GM12878 (cell line): ENCODE measurements around the gene ARIH2. TPM values are rescaled to one million over a fixed set of nuclear protein-coding genes. Genes with fewer than 3 reads are reported as not detected.

ENCODE experiments used
- ATF7 ChIP-seq: fragments of 450-650 bp; IDR thresholded peaks from 2 replicates; pipeline ENCODE4 v1.6.1; 2016; ENCODE audit warnings: low read depth, mild to moderate bottlenecking
- BACH1 ChIP-seq: fragments of 450-650 bp; IDR thresholded peaks from 2 replicates; pipeline ENCODE4 v1.6.1; 2017; ENCODE audit warnings: mild to moderate bottlenecking, borderline replicate concordance
- CBX5 ChIP-seq: sonication (generic); IDR thresholded peaks from 2 replicates; pipeline ENCODE4 v1.6.1; 2016; ENCODE audit warnings: low read depth, moderate library complexity, mild to moderate bottlenecking, inconsistent platforms
- CREM ChIP-seq: IDR thresholded peaks from 2 replicates; pipeline ENCODE4 v1.6.1; 2014; ENCODE audit warnings: antibody characterized with exemption, low read depth
- EZH2 ChIP-seq: IDR thresholded peaks from 2 replicates; pipeline ENCODE4 v1.6.1; 2012; ENCODE audit warnings: low read depth, mild to moderate bottlenecking, control low read depth, inconsistent platforms, low read length, borderline replicate concordance; ENCODE audit not compliant: control insufficient read depth
- HDAC2 ChIP-seq: fragments of 200-600 bp; sonication (generic); IDR thresholded peaks from 2 replicates; pipeline ENCODE4 v1.6.1; 2017
- IRF4 ChIP-seq: IDR thresholded peaks from 2 replicates; pipeline ENCODE4 v1.6.1; 2011; ENCODE audit warnings: low read depth, low read length
- JUNB ChIP-seq: IDR thresholded peaks from 2 replicates; pipeline ENCODE4 v1.6.1; 2016; ENCODE audit warnings: antibody characterized with exemption, mild to moderate bottlenecking
- KAT2A ChIP-seq: conservative IDR thresholded peaks from 2 replicates; pipeline ENCODE4 v1.6.1; 2011; ENCODE audit warnings: low read depth, low read length; ENCODE audit not compliant: control insufficient read depth
- MEF2A ChIP-seq: IDR thresholded peaks from 2 replicates; pipeline ENCODE4 v1.6.1; 2011; ENCODE audit warnings: low read depth, mild to moderate bottlenecking, low read length, moderate library complexity; ENCODE audit not compliant: insufficient read depth
- MXI1 ChIP-seq: fragments of 150-350 bp; IDR thresholded peaks from 2 replicates; pipeline ENCODE4 v1.6.1; 2011; ENCODE audit warnings: low read depth, mild to moderate bottlenecking, inconsistent platforms, low read length, improper control_type of control experiment
- MYC ChIP-seq: IDR thresholded peaks from 2 replicates; pipeline ENCODE4 v1.6.1; 2011; ENCODE audit warnings: mild to moderate bottlenecking, low read length, moderate library complexity, inconsistent platforms; ENCODE audit not compliant: insufficient read depth, insufficient replicate concordance, insufficient read length, severe bottlenecking
- NFYB ChIP-seq: IDR thresholded peaks from 2 replicates; pipeline ENCODE4 v1.6.1; 2011; ENCODE audit warnings: low read depth, mild to moderate bottlenecking, low read length, improper control_type of control experiment, moderate library complexity; ENCODE audit not compliant: insufficient read depth
- NRF1 ChIP-seq: conservative IDR thresholded peaks from 2 replicates; pipeline ENCODE4 v1.6.1; 2011; ENCODE audit warnings: mild to moderate bottlenecking, low read depth, low read length, improper control_type of control experiment
- POLR2AphosphoS2 ChIP-seq: IDR thresholded peaks from 2 replicates; pipeline ENCODE4 v1.6.1; 2011; ENCODE audit warnings: low read depth, mild to moderate bottlenecking, low read length, improper control_type of control experiment, moderate library complexity
- POU2F2 ChIP-seq: IDR thresholded peaks from 3 replicates; pipeline ENCODE4 v1.6.1; 2011; ENCODE audit warnings: low read depth, mild to moderate bottlenecking, low read length, borderline replicate concordance
- SIN3A ChIP-seq: IDR thresholded peaks from 2 replicates; pipeline ENCODE4 v1.6.1; 2012; ENCODE audit warnings: low read depth, low read length, improper control_type of control experiment
- SREBF1 ChIP-seq: IDR thresholded peaks from 2 replicates; pipeline ENCODE4 v1.6.1; 2012; ENCODE audit warnings: mild to moderate bottlenecking, low read length
- STAT1 ChIP-seq: fragments of 450-650 bp; conservative IDR thresholded peaks from 2 replicates; pipeline ENCODE4 v1.6.1; 2014; ENCODE audit warnings: antibody characterized with exemption, mild to moderate bottlenecking
- TCF7 ChIP-seq: IDR thresholded peaks from 2 replicates; pipeline ENCODE4 v1.6.1; 2014; ENCODE audit warnings: antibody characterized with exemption, borderline replicate concordance
- ZNF384 ChIP-seq: IDR thresholded peaks from 2 replicates; pipeline ENCODE4 v1.6.1; 2012; ENCODE audit warnings: low read depth, mild to moderate bottlenecking, low read length, improper control_type of control experiment, borderline replicate concordance
- ZSCAN29 ChIP-seq: fragments of 450-650 bp; IDR thresholded peaks from 2 replicates; pipeline ENCODE4 v1.6.1; 2017; ENCODE audit warnings: mild to moderate bottlenecking, moderate library complexity
- ZZZ3 ChIP-seq: IDR thresholded peaks from 2 replicates; pipeline ENCODE4 v1.6.1; 2011; ENCODE audit warnings: low read depth; ENCODE audit not compliant: control insufficient read depth, insufficient read length
- polyA plus RNA-seq, 11 experiments: library from polyadenylated mRNA; depleted of rRNA in 4 of 11; unstranded in 6 of 11; stranded (reverse) in 5 of 11; fragments of >200 nt; fragmentation: Nextera tagmentation in 4 of 11; fragmentation: Illumina TruSeq in 1 of 11; extraction: Ambion mirVana in 4 of 11; extraction: Trizol in 1 of 11; gene quantifications; 1 replicate in 1 of 11; 2 replicates in 10 of 11; pipeline versions ENCODE4 v1.2.1 to v1.2.3, GENCODE V29; 2011 to 2016; ENCODE audit warnings: inconsistent platforms in 2 of 11, missing spikeins in 2 of 11, low read depth in 1 of 11
- total RNA-seq, 4 experiments: library from RNA; depleted of rRNA in 3 of 4; stranded (reverse); fragments of >200 nt in 3 of 4; fragmentation: Illumina TruSeq in 1 of 4; extraction: Trizol in 1 of 4; gene quantifications; 2 replicates each; pipeline versions ENCODE4 v1.2.1 to v1.2.3, GENCODE V29; 2013 to 2021
- TF ChIP-seq, protein P1 (sequence below): fragments of 450-650 bp; IDR thresholded peaks from 2 replicates; pipeline ENCODE4 v1.6.1; 2017; ENCODE audit warnings: mild to moderate bottlenecking
- TF ChIP-seq, protein P2 (sequence below): fragments of 450-650 bp; formaldehyde crosslinking; IDR thresholded peaks from 2 replicates; pipeline ENCODE4 v1.5.0; 2022; ENCODE audit warnings: mild to moderate bottlenecking, missing genetic modification characterization
- TF ChIP-seq, protein P3 (sequence below): IDR thresholded peaks from 2 replicates; pipeline ENCODE4 v1.6.1; 2011; ENCODE audit warnings: mild to moderate bottlenecking, low read depth, low read length, moderate library complexity; ENCODE audit not compliant: insufficient replicate concordance

Gene ARIH2
- total and polyA plus RNA-seq, 10 of the 15 experiments (the other 5 are each of a cell fraction or from before 2014, with no cell fraction given), result 18.7 to 74.7 (median 63.7) TPM

DNA sequence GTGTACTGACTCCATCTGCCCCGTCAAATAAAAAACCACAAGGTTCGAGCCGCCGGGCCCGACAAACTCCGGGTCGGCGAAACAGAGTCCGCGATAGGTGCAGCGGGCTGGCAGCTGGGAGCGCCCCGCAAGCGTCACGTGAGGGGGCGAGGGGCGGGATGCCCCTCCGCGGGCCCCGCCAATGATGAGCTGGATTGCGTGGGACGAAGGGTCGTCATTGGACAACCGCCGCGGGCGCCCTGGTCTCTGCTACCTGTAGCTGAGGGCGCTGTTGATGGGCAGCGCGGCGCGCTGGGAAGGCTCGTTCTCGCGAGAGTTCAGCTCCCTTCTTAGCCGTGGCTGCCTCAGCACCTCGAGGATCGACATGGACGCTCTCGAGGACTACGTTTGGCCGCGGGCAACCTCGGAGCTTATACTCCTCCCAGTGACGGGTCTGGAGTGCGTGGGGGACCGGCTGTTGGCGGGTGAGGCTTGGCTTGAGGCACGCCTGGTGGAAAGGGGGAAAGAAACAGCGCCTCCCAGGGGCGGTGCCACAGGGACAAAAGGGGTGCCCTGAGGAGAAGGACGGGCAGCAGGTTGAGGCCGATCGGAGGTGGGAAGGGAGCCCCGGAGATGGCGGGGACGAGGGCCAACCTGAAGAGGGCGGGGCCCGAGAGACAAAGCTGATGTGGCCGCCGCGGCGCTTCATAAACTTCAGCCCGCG lies 88.6 kb downstream of the ARIH2 start, which contains the start of gene WDR6 (continued):
- TF ChIP-seq BACH1 (peak; percentile 25; the same call in 1 of the 2 replicates), NRF1 (no peak), CREM (peak; percentile 71), JUNB (no peak), TCF7 (no peak), SIN3A (0 out of 2 replicates have a peak, but pooled peaks have one; percentile 46), ZSCAN29 (no peak), MYC (no peak), IRF4 (no peak), KAT2A (no peak), ATF7 (peak; percentile 36; the same call in 1 of the 2 replicates), MXI1 (peak; percentile 86), POLR2AphosphoS2 (peak; percentile 96; the same call in 1 of the 2 replicates), SREBF1 (no peak), STAT1 (no peak; the same call in 1 of the 2 replicates), MEF2A (no peak), CBX5 (no peak), POU2F2 (peak; percentile 80), ZZZ3 (no peak), ZNF384 (no peak), NFYB (peak; percentile 93), EZH2 (no peak), HDAC2 (no peak)
- TF ChIP-seq, protein P1, sequence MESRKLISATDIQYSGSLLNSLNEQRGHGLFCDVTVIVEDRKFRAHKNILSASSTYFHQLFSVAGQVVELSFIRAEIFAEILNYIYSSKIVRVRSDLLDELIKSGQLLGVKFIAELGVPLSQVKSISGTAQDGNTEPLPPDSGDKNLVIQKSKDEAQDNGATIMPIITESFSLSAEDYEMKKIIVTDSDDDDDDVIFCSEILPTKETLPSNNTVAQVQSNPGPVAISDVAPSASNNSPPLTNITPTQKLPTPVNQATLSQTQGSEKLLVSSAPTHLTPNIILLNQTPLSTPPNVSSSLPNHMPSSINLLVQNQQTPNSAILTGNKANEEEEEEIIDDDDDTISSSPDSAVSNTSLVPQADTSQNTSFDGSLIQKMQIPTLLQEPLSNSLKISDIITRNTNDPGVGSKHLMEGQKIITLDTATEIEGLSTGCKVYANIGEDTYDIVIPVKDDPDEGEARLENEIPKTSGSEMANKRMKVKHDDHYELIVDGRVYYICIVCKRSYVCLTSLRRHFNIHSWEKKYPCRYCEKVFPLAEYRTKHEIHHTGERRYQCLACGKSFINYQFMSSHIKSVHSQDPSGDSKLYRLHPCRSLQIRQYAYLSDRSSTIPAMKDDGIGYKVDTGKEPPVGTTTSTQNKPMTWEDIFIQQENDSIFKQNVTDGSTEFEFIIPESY, result no peak
- TF ChIP-seq, protein P2, sequence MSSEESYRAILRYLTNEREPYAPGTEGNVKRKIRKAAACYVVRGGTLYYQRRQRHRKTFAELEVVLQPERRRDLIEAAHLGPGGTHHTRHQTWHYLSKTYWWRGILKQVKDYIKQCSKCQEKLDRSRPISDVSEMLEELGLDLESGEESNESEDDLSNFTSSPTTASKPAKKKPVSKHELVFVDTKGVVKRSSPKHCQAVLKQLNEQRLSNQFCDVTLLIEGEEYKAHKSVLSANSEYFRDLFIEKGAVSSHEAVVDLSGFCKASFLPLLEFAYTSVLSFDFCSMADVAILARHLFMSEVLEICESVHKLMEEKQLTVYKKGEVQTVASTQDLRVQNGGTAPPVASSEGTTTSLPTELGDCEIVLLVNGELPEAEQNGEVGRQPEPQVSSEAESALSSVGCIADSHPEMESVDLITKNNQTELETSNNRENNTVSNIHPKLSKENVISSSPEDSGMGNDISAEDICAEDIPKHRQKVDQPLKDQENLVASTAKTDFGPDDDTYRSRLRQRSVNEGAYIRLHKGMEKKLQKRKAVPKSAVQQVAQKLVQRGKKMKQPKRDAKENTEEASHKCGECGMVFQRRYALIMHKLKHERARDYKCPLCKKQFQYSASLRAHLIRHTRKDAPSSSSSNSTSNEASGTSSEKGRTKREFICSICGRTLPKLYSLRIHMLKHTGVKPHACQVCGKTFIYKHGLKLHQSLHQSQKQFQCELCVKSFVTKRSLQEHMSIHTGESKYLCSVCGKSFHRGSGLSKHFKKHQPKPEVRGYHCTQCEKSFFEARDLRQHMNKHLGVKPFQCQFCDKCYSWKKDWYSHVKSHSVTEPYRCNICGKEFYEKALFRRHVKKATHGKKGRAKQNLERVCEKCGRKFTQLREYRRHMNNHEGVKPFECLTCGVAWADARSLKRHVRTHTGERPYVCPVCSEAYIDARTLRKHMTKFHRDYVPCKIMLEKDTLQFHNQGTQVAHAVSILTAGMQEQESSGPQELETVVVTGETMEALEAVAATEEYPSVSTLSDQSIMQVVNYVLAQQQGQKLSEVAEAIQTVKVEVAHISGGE, result no peak; the same call in 1 of the 2 replicates
- TF ChIP-seq, protein P3, sequence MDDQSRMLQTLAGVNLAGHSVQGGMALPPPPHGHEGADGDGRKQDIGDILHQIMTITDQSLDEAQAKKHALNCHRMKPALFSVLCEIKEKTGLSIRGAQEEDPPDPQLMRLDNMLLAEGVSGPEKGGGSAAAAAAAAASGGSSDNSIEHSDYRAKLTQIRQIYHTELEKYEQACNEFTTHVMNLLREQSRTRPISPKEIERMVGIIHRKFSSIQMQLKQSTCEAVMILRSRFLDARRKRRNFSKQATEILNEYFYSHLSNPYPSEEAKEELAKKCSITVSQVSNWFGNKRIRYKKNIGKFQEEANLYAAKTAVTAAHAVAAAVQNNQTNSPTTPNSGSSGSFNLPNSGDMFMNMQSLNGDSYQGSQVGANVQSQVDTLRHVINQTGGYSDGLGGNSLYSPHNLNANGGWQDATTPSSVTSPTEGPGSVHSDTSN, result peak; percentile 90
